Cortex of kidney (tissue), 1 donor: ENCODE data around the gene ADAMTS2.
"Not testable (repeated sequence)": the region's sequence is repeated elsewhere in the genome, so short reads cannot be mapped to it uniquely, and the experiment has no call there.

ENCODE experiments used
- DNase-seq: peaks from one replicate; lab custom pipeline; 2025; lab: John Stamatoyannopoulos, UW

ADAMTS2 gene

DNA sequence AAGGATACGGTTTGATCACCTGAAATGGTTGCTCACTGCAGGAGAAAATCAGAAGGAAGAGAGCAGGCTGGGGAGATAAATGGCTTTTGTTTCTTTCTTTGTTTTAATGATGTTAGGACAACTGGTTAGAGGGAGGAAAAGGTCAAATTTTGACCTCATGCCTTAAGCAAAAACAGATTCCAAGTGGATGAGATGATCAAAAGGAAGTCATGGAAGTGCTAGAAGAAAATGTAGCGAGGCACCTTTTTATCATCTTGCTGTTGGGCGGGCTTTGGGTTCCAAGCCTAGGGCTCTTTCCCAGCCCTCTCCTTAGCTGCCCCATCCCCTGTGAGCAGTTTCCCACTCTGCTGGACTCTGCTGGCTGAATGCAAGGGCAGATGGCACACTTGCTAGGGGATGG is 127.9 kb downstream of the ADAMTS2 start:
- DNase-seq = no peak

DNA sequence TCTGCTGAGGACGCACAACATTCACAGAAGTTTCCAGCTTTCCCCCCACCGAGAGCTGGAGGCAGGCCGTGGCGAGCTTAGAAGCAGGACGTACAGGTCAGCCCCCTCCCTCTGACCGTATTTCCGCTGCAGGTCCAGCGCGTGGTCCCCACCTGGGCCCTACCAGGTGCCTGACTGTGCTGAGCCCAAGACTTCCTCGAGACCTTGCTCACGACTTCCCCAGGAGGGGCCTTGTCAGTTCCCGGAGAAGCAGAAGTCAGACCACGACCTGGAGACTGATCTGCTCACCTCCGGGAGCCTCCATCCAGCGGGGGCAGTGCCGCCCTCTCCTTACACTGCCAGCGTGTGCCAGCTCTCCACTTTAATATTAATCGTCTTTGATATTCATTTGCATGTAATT is 128.9 kb downstream of the ADAMTS2 start:
- DNase-seq = not testable (repeated sequence)

DNA sequence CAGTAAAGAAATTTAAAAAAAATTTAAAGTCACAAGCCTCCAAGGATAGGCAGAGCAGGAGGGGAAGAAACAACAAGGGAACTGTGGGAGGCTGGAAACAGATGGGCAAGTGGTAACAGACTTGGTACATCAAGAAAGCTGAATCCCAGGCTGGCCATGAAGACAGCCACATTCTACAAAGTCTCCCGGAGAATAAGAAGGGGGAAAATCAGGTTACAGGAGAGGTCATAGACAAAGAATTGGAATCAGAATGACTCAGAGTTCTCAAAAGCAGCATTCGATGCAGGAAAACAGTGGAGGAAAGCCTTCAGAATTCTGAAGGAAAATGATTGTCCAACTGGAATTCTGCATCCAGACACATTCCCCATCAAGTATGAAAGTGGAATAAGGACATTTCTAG is 129.7 kb downstream of the ADAMTS2 start:
- DNase-seq = no peak

DNA sequence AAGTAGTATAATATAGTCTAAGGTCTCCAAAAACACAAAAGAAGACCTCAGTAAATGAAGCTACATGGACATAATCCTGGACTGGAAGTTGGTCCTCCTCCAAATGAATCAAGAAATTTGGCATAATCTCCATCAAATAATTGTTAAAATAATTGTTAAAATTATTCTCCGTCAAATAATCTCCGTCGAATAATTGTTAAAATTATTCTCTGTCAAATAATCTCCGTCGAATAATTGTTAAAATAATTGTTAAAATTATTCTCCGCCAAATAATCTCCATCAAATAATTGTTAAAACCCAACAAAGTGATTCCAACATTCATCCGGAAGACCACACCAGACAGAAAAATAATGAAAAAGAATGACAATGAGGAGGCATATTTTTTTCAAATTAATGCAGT is 130.6 kb downstream of the ADAMTS2 start:
- no peak for DNase-seq

GRCh38 chr5:179212870-179213269 is 132.4 kb downstream of the ADAMTS2 start:
- no peak for DNase-seq

GRCh38 chr5:179211631-179212030 is 133.6 kb downstream of the ADAMTS2 start:
- no peak for DNase-seq

- DNase-seq = no peak
These were observed 134.2 kb downstream of the ADAMTS2 start for GRCh38 chr5:179211068-179211467.

- no peak for DNase-seq
These were observed 134.8 kb downstream of the ADAMTS2 start for GRCh38 chr5:179210478-179210877.

GRCh38 chr5:179209359-179210150 is 135.7 kb downstream of the ADAMTS2 start:
- no peak for DNase-seq

DNA sequence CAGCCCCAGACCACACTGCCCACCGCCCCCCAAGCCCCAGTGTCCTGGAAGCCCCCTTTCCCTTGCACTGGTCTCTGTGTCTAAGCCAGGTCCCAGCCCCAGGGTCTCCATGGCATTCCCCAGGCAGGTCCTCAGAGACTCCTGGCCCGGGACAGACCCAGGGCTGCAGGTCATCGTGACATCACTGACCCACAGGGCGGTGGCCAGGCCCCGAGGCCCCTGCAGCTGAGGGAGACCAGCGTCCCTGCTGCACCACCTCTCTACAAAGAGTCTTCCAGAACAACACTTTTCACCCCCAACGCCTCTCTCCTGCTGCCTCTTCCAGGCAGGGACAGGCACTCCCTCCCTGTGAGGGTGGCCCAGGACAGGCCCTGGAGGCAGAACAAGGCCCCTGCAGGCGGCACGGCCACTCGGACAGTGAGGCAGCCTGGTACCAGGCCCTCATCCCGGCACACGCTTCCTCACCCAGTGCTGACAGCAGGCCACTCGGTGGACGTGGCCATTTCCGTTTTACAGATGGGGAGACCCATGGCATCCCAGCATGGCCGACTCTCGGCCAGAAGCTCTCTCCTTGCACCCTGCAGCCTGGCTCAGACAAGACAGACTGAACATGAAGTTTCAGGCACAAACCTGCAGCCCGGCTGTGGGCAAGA is 136.4 kb downstream of the ADAMTS2 start:
- no peak for DNase-seq

- no peak for DNase-seq
These were observed 137.1 kb downstream of the ADAMTS2 start for GRCh38 chr5:179207920-179208705.

- no peak for DNase-seq
These were observed 137.8 kb downstream of the ADAMTS2 start for GRCh38 chr5:179207470-179207869.

GRCh38 chr5:179206366-179206765 is 138.9 kb downstream of the ADAMTS2 start:
- DNase-seq = no peak

DNA sequence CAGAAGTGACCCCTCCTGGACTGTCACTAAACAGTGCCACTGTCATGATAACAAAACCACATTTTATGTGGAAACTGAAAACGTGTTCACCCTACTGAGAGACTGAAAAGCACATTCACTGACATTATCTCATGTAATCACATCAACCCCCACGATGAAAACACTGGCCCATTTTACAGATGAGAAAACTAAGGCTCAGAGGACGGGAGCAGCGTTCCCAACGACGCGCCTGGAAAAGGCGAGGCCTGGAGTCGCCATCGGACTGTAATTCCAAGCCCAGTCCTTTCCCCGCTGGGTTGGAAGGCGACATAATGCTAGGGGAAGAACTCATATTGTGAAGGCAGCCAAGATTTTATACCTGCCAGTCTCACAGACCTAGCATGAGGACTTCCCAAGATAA is 140.0 kb downstream of the ADAMTS2 start:
- DNase-seq = no peak

DNA sequence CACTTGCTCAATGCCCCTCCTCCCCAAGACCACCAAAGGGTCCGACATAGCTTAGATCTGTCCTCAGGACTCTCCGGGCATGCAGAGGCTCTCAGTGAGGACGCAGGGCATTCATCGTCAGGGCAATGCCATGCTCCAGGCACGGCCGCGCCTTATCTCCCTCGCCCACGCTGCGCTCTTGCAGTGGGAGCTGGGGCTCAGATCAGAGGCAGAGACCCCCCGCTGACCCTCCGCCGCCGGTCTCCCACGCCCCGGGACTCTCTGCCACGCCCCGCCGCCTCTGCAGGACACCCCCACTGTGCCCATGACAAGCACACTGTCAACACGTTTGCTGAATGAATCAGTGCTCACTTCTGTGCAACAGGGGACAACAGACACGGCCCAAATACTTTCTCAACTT is 140.7 kb downstream of the ADAMTS2 start:
- DNase-seq = no peak

DNA sequence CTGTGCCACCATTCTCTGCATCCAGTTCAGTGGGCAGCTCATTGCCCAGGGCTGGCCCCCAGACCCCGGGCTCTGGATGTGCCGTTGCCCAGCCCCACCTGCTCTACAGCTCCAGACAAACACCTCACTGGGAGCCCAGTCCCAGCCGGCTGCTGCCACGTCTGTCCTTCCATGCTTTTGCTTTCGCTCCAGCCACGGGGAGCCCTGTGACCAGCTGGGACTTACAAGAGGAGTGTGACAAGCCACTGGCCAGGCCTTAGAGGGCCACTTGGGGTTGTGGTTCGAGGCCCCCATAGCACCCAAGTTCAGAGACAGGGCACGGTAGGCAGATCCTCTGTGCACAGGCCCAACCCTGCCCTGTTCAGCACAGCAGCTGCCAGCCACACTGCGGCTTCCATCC is 142.0 kb downstream of the ADAMTS2 start:
- DNase-seq = no peak

DNA sequence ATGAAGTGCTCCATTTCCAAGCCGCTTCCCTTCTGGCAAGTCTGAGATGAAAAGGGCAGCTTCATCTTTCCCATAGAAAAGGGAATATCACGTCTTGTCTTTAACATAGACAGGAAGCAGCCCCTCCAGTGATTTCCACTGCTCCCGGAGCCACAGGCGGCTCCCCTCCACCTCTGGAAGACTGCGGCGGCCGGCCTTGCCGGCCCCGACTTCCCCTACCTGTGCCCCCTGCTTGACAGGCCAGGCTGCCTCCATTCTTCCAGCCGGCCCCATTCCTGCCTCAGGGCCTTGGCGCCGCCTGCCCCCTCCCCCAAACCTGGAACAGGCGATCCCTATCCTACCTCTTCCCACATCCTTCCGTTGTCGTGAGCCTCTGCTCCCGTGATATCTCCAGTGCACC is 143.3 kb downstream of the ADAMTS2 start:
- no peak for DNase-seq

DNA sequence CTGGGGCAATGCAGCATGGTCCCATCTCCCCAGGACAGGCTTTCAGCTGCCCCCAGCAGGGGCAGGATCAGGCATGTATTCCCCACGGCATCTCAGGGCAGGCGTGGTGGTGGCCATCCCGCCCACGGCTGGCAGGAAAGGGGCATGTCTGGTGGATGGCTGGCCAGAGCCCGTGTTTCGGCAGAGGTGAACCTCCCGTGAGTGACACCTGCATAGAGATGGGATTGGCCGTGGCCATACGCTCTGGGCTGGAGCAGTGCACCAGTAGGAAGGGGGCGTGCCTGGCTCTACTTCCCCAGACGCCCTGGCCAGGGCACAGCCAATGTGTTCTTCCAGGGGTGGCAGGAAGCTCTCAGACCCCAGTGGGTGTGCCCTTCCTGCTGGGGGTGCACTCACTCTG is 146.0 kb downstream of the ADAMTS2 start:
- DNase-seq = no peak

DNA sequence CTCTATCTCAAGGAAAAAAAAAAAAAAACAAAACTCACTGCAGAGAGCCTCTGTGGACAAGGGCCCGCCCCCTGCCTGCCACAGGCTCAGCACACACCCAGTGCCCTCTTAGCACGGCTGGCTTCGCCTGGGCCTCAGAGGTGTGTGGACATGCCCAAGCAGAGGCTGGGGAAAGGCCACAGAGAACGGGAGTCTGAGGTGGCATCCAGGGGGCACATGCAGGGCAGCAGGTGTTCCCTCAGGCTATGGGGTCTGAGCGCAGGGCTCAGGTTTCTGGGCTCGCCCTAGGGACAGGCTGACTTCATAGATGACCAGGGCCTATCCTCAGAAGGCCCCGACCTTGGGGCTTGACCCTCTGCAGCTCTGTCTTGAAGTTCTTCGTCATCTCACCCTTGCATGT is 146.4 kb downstream of the ADAMTS2 start:
- DNase-seq = no peak

DNA sequence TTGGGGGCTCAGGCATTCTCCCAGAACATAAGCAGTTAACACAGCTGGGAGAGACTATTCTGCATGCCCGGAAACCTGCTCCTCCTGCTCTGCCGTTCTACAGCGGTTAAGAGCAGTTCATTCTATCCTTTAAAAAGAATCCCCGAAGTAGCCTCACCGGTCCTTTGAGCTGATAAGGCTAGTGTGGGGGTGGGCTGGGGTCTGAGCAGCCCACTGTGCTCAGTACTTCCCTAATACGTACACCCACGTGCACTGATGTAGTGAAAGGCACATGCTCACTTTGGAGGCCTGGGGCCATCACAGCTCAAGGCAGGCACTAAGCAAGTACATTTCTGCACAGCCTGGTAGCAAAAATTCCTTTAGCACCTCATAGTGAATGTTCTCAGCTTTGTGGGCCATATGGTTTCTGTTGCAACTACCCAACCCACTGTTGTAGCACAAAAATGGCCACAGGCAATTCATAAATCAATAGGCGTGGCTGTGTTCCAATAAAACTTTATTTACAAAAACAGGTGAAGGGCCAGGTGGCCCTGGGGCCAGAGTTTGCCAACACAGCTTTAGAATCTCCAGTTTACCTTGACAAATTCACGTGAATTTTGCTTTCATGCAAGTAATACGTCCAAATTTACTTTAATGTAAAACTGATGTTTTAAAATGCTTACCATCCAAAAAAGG is 148.7 kb downstream of the ADAMTS2 start:
- DNase-seq = no peak

GRCh38 chr5:179195561-179196404 is 149.5 kb downstream of the ADAMTS2 start:
- DNase-seq = no peak
